ENCODE data around the gene FZR1. TPM values are rescaled to one million over a fixed set of nuclear protein-coding genes. Genes with fewer than 3 reads are reported as not detected.

Gene FZR1
- total and polyA plus RNA-seq, 2 of the 8 experiments (the other 6 are each of a cell fraction or from before 2014, with no cell fraction given), result 21.6 to 35.5 TPM

GRCh38 chr19:3557461-3558248 is 51.5 kb downstream of the FZR1 start, which contains the start of gene MFSD12 (continued):
- TF ChIP-seq EP300 (IDR thresholded peaks at IDR 0.05; ENCODE audit: borderline replicate concordance in 1 of 2, low read depth in 2 of 2, low read length in 2 of 2) (no peak; a peak in 1 of 3 replicates), KDM4A (IDR thresholded peaks at IDR 0.05; ENCODE audit: low read depth, low read length, severe bottlenecking) (peak; percentile 88), ATF2 (IDR thresholded peaks at IDR 0.05; ENCODE audit: low read length) (no peak), TBP (IDR thresholded peaks at IDR 0.05; ENCODE audit: low read depth, low read length) (no peak), CHD1 (IDR thresholded peaks at IDR 0.05; ENCODE audit: low read depth, low read length) (no peak), MAFK (IDR thresholded peaks at IDR 0.05; ENCODE audit: low read depth, low read length) (no peak), HDAC6 (IDR thresholded peaks at IDR 0.05; ENCODE audit: low read depth, low read length) (no peak), JUND (IDR thresholded peaks at IDR 0.05; ENCODE audit: low read length) (no peak), YY1 (IDR thresholded peaks at IDR 0.05; ENCODE audit: low read depth, low read length) (no peak), SRF (IDR thresholded peaks at IDR 0.05; ENCODE audit: low read depth, low read length) (no peak), BACH1 (IDR thresholded peaks at IDR 0.05; ENCODE audit: low read length) (no peak), NANOG (IDR thresholded peaks at IDR 0.05; ENCODE audit: insufficient read depth, low read depth, low read length, poor library complexity, severe bottlenecking) (no peak), SP1 (IDR thresholded peaks at IDR 0.05; ENCODE audit: low read depth, low read length) (peak; percentile 93), TAF1 (IDR thresholded peaks at IDR 0.05; ENCODE audit: low read depth, low read length) (peak; percentile 57; the same call in 1 of the 2 replicates), RNF2 (IDR thresholded peaks at IDR 0.05; ENCODE audit: borderline replicate concordance, low read depth, low read length, missing control alignments, poor library complexity, severe bottlenecking) (no peak), KDM5A (IDR thresholded peaks at IDR 0.05; ENCODE audit: low read length) (no peak), SIX5 (IDR thresholded peaks at IDR 0.05; ENCODE audit: low read depth, low read length) (no peak), EZH2 (IDR thresholded peaks at IDR 0.05; ENCODE audit: low read depth, low read length, severe bottlenecking) (no peak), FOSL1 (IDR thresholded peaks at IDR 0.05; ENCODE audit: insufficient read depth, low read depth, low read length) (peak; percentile 96)
- TF ChIP-seq, protein P1, sequence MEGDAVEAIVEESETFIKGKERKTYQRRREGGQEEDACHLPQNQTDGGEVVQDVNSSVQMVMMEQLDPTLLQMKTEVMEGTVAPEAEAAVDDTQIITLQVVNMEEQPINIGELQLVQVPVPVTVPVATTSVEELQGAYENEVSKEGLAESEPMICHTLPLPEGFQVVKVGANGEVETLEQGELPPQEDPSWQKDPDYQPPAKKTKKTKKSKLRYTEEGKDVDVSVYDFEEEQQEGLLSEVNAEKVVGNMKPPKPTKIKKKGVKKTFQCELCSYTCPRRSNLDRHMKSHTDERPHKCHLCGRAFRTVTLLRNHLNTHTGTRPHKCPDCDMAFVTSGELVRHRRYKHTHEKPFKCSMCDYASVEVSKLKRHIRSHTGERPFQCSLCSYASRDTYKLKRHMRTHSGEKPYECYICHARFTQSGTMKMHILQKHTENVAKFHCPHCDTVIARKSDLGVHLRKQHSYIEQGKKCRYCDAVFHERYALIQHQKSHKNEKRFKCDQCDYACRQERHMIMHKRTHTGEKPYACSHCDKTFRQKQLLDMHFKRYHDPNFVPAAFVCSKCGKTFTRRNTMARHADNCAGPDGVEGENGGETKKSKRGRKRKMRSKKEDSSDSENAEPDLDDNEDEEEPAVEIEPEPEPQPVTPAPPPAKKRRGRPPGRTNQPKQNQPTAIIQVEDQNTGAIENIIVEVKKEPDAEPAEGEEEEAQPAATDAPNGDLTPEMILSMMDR (IDR thresholded peaks at IDR 0.05; ENCODE audit: control extremely low read depth in 1 of 3, insufficient read depth in 1 of 3, low read depth in 1 of 3, low read length in 3 of 3), result 0 out of 4 replicates have a peak, but pooled peaks of 1 of the 3 experiments have one; percentile 1
